ENCODE results near the gene MYOM1. TPM values are rescaled to one million over a fixed set of nuclear protein-coding genes. Genes with fewer than 3 reads are reported as not detected.

The MYOM1 gene
- total and polyA plus RNA-seq, 10 donors: 1.2 to 6.2 (median 2.0) TPM

- Histone ChIP-seq H3K9me3 (no peaks in the 10 kb centered on the region), H3K4me1 (peaks cover 0 to 9% (median 4%) of the 10 kb centered on the region in 6 donors), H3K27me3 (replicated peaks in 1 of 7) (no peaks in the 10 kb centered on the region), H3K36me3 (peaks cover 0 to 6% (median 0%) of the 10 kb centered on the region in 6 donors), H3K27ac (no peak overlapping the region), H3K4me3 (no peak overlapping the region)
- intact Hi-C loops (cut with DNase I; ENCODE audit: low total_unique reads): no loop called here
- DNase-seq: no peak
- TF ChIP-seq POLR2A (IDR thresholded peaks at IDR 0.05) (no peak), POLR2AphosphoS5 (IDR thresholded peaks at IDR 0.05) (no peak)
- TF ChIP-seq, protein P1, sequence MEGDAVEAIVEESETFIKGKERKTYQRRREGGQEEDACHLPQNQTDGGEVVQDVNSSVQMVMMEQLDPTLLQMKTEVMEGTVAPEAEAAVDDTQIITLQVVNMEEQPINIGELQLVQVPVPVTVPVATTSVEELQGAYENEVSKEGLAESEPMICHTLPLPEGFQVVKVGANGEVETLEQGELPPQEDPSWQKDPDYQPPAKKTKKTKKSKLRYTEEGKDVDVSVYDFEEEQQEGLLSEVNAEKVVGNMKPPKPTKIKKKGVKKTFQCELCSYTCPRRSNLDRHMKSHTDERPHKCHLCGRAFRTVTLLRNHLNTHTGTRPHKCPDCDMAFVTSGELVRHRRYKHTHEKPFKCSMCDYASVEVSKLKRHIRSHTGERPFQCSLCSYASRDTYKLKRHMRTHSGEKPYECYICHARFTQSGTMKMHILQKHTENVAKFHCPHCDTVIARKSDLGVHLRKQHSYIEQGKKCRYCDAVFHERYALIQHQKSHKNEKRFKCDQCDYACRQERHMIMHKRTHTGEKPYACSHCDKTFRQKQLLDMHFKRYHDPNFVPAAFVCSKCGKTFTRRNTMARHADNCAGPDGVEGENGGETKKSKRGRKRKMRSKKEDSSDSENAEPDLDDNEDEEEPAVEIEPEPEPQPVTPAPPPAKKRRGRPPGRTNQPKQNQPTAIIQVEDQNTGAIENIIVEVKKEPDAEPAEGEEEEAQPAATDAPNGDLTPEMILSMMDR (IDR thresholded peaks at IDR 0.05 in 8 of 11, conservative IDR thresholded peaks at IDR 0.05 in 3 of 11): no peak
- 61 to 74% (median 64%) methylated on average over 3 of the region's 3 CpGs for WGBS, 5 donors
Observed at GRCh38 chr18:3217948-3218647, 1.7 kb downstream of the MYOM1 start.

GRCh38 chr18:3216987-3217386 is 2.8 kb downstream of the MYOM1 start:
- TF ChIP-seq POLR2AphosphoS5 (IDR thresholded peaks at IDR 0.05) (no peak), POLR2A (IDR thresholded peaks at IDR 0.05) (no peak)
- TF ChIP-seq, protein P1 (IDR thresholded peaks at IDR 0.05 in 8 of 11, conservative IDR thresholded peaks at IDR 0.05 in 3 of 11): no peak
- Histone ChIP-seq H3K36me3 (peaks cover 0 to 6% (median 0%) of the 10 kb centered on the region in 6 donors), H3K4me3 (no peak overlapping the region), H3K4me1 (peaks cover 0 to 12% (median 6%) of the 10 kb centered on the region in 6 donors), H3K27ac (no peak overlapping the region), H3K27me3 (replicated peaks in 1 of 7) (no peaks in the 10 kb centered on the region), H3K9me3 (no peaks in the 10 kb centered on the region)
- intact Hi-C loops (cut with DNase I; ENCODE audit: low total_unique reads): no loop called here
- WGBS, 5 donors: 75 to 94% (median 77%) methylated on average over 5 of the region's 5 CpGs
- no peak for DNase-seq

DNA sequence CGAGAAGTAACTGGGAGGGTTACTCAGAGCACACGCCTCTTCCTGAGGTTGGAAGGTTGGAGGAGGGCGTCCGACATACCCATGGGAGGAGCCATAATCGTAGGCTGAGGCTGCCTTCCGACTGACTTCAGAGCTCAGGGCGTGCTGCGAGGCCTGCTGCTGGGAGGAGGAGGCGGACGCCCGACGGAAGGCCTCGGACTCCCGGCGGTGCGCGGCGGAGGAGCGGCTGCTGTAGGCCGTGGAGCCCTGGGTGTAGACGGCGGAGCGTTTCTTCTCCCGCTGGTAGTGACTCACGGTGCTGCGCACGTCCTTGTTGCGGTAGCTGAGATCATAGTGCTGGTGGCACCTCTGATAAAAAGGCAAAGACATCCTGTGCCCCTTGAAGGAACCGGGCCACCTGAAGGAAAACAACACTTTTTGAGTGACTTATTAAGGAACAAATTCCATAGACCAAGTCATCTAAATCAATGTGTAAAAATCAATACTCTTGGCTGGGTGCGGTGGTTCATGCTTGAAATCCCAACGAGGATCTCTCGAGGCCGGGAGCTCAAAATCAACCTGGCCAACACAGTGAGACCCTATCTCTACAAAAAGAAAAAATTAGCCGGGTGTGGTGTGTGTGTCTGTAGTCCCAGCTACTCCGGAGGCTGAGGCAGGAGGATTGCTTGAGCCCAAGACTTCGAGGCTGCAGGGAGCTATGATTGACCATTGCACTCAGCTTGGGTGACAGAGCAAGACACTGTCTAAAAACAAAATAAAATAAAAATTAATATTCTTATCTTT is 4.7 kb downstream of the MYOM1 start:
- 92 to 98% (median 95%) methylated on average over 35 to 36 of the region's 36 CpGs for WGBS, 5 donors
- no peak overlapping the region for H3K27ac ChIP-seq
- TF ChIP-seq, protein P1 (IDR thresholded peaks at IDR 0.05 in 8 of 11, conservative IDR thresholded peaks at IDR 0.05 in 3 of 11): no peak
- no peak for TF ChIP-seq POLR2A (IDR thresholded peaks at IDR 0.05)
- TF ChIP-seq POLR2AphosphoS5 (IDR thresholded peaks at IDR 0.05): no peak
- peaks cover 0 to 12% (median 6%) of the 10 kb centered on the region in 6 donors for H3K4me1 ChIP-seq
- no peak for DNase-seq
- H3K9me3 ChIP-seq: no peaks in the 10 kb centered on the region
- intact Hi-C loops (cut with DNase I; ENCODE audit: low total_unique reads): no loop called here
- peaks cover 0 to 6% (median 0%) of the 10 kb centered on the region in 6 donors for H3K36me3 ChIP-seq
- no peaks in the 10 kb centered on the region for H3K27me3 ChIP-seq (replicated peaks in 1 of 7)
- H3K4me3 ChIP-seq: no peak overlapping the region

Data from spleen (tissue), 11 donors.